Measurements from ENCODE around the gene ZNF254.

The ZNF254 gene

GRCh38 chr19:24051516-24051915 lies 35.5 kb upstream of the ZNF254 start:
- Histone ChIP-seq H4K8ac (ENCODE audit: low read depth, low read length) (no peak overlapping the region), H3K9ac (ENCODE audit: low read length) (no peak overlapping the region), H2BK15ac (replicated peaks; ENCODE audit: low read depth) (no peak overlapping the region), H3K4me1 (ENCODE audit: control insufficient read depth, low read depth, low read length) (no peaks in the 10 kb centered on the region), H3K56ac (ENCODE audit: low read length) (no peak overlapping the region), H2BK120ac (ENCODE audit: low read depth, low read length) (no peak overlapping the region), H3K4me2 (ENCODE audit: low read length) (no peak overlapping the region), H4K5ac (ENCODE audit: low read length) (no peak overlapping the region), H3K23ac (ENCODE audit: low read length) (no peak overlapping the region), H3K79me1 (ENCODE audit: low read length) (peaks cover 2% of the 10 kb centered on the region), H2BK5ac (ENCODE audit: low read length) (no peak overlapping the region), H3K36me3 (ENCODE audit: control insufficient read depth, insufficient read depth, low read length) (peaks cover 17% of the 10 kb centered on the region), H2AK5ac (ENCODE audit: low read length) (no peak overlapping the region), H3K4ac (ENCODE audit: low read depth, low read length) (no peak overlapping the region), H3K27ac (ENCODE audit: low read depth, low read length) (no peak overlapping the region), H3K4me3 (ENCODE audit: low read length) (no peak overlapping the region), H3K79me2 (ENCODE audit: control insufficient read depth, insufficient read depth, low read length) (no peaks in the 10 kb centered on the region), H3K27me3 (ENCODE audit: insufficient read depth, low read length, poor library complexity) (no peaks in the 10 kb centered on the region), H3K18ac (ENCODE audit: low read length) (no peak overlapping the region)
- no peak for DNase-seq
- no CpG with 5 or more reads among the region's 4 CpGs for WGBS (ENCODE audit: extremely low coverage, insufficient coverage, low lambda C conversion rate)

- Histone ChIP-seq H2BK5ac (ENCODE audit: low read length) (no peak overlapping the region), H3K79me2 (ENCODE audit: control insufficient read depth, insufficient read depth, low read length) (no peaks in the 10 kb centered on the region), H3K79me1 (ENCODE audit: low read length) (peaks cover 2% of the 10 kb centered on the region), H4K5ac (ENCODE audit: low read length) (no peak overlapping the region), H3K4me1 (ENCODE audit: control insufficient read depth, low read depth, low read length) (no peaks in the 10 kb centered on the region), H3K56ac (ENCODE audit: low read length) (no peak overlapping the region), H3K27me3 (ENCODE audit: insufficient read depth, low read length, poor library complexity) (no peaks in the 10 kb centered on the region), H2BK15ac (replicated peaks; ENCODE audit: low read depth) (no peak overlapping the region), H3K4me3 (ENCODE audit: low read length) (no peak overlapping the region), H3K4me2 (ENCODE audit: low read length) (no peak overlapping the region), H2AK5ac (ENCODE audit: low read length) (no peak overlapping the region), H3K4ac (ENCODE audit: low read depth, low read length) (no peak overlapping the region), H2BK120ac (ENCODE audit: low read depth, low read length) (no peak overlapping the region), H3K36me3 (ENCODE audit: control insufficient read depth, insufficient read depth, low read length) (peaks cover 17% of the 10 kb centered on the region), H4K8ac (ENCODE audit: low read depth, low read length) (no peak overlapping the region), H3K23ac (ENCODE audit: low read length) (no peak overlapping the region), H3K18ac (ENCODE audit: low read length) (no peak overlapping the region), H3K9ac (ENCODE audit: low read length) (no peak overlapping the region), H3K27ac (ENCODE audit: low read depth, low read length) (no peak overlapping the region)
- DNase-seq: no peak
- WGBS (ENCODE audit: extremely low coverage, insufficient coverage, low lambda C conversion rate): no CpG with 5 or more reads among the region's 3 CpGs
Measured at GRCh38 chr19:24052811-24053210, 34.2 kb upstream of the ZNF254 start.

GRCh38 chr19:24053601-24054000 lies 33.4 kb upstream of the ZNF254 start:
- Histone ChIP-seq H3K23ac (ENCODE audit: low read length) (no peak overlapping the region), H3K27ac (ENCODE audit: low read depth, low read length) (no peak overlapping the region), H3K79me2 (ENCODE audit: control insufficient read depth, insufficient read depth, low read length) (no peaks in the 10 kb centered on the region), H2AK5ac (ENCODE audit: low read length) (no peak overlapping the region), H3K4me2 (ENCODE audit: low read length) (no peak overlapping the region), H3K56ac (ENCODE audit: low read length) (no peak overlapping the region), H4K8ac (ENCODE audit: low read depth, low read length) (no peak overlapping the region), H2BK5ac (ENCODE audit: low read length) (no peak overlapping the region), H2BK120ac (ENCODE audit: low read depth, low read length) (no peak overlapping the region), H3K27me3 (ENCODE audit: insufficient read depth, low read length, poor library complexity) (no peaks in the 10 kb centered on the region), H3K36me3 (ENCODE audit: control insufficient read depth, insufficient read depth, low read length) (peaks cover 17% of the 10 kb centered on the region), H3K4me1 (ENCODE audit: control insufficient read depth, low read depth, low read length) (no peaks in the 10 kb centered on the region), H2BK15ac (replicated peaks; ENCODE audit: low read depth) (no peak overlapping the region), H3K4ac (ENCODE audit: low read depth, low read length) (no peak overlapping the region), H3K9ac (ENCODE audit: low read length) (no peak overlapping the region), H3K18ac (ENCODE audit: low read length) (no peak overlapping the region), H4K5ac (ENCODE audit: low read length) (no peak overlapping the region), H3K4me3 (ENCODE audit: low read length) (no peak overlapping the region), H3K79me1 (ENCODE audit: low read length) (peaks cover 2% of the 10 kb centered on the region)
- no peak for DNase-seq
- WGBS (ENCODE audit: extremely low coverage, insufficient coverage, low lambda C conversion rate): no CpG with 5 or more reads among the region's 4 CpGs

GRCh38 chr19:24054044-24054935 lies 32.7 kb upstream of the ZNF254 start:
- no peak overlapping the region for H3K4me2 ChIP-seq (ENCODE audit: low read length)
- no peak overlapping the region for H3K23ac ChIP-seq (ENCODE audit: low read length)
- no peak for DNase-seq
- no peak overlapping the region for H4K5ac ChIP-seq (ENCODE audit: low read length)
- H3K18ac ChIP-seq (ENCODE audit: low read length): no peak overlapping the region
- H3K4ac ChIP-seq (ENCODE audit: low read depth, low read length): no peak overlapping the region
- H3K36me3 ChIP-seq (ENCODE audit: control insufficient read depth, insufficient read depth, low read length): peaks cover 18% of the 10 kb centered on the region
- no CpG with 5 or more reads among the region's 5 CpGs for WGBS (ENCODE audit: extremely low coverage, insufficient coverage, low lambda C conversion rate)
- no peak overlapping the region for H2BK120ac ChIP-seq (ENCODE audit: low read depth, low read length)
- no peak overlapping the region for H4K8ac ChIP-seq (ENCODE audit: low read depth, low read length)
- H3K9ac ChIP-seq (ENCODE audit: low read length): no peak overlapping the region
- H3K4me3 ChIP-seq (ENCODE audit: low read length): no peak overlapping the region
- H3K56ac ChIP-seq (ENCODE audit: low read length): no peak overlapping the region
- no peak overlapping the region for H2BK15ac ChIP-seq (replicated peaks; ENCODE audit: low read depth)
- no peak overlapping the region for H3K27ac ChIP-seq (ENCODE audit: low read depth, low read length)
- H2BK5ac ChIP-seq (ENCODE audit: low read length): no peak overlapping the region
- H3K79me1 ChIP-seq (ENCODE audit: low read length): peaks cover 2% of the 10 kb centered on the region
- H3K4me1 ChIP-seq (ENCODE audit: control insufficient read depth, low read depth, low read length): no peaks in the 10 kb centered on the region
- no peaks in the 10 kb centered on the region for H3K79me2 ChIP-seq (ENCODE audit: control insufficient read depth, insufficient read depth, low read length)
- no peaks in the 10 kb centered on the region for H3K27me3 ChIP-seq (ENCODE audit: insufficient read depth, low read length, poor library complexity)
- no peak overlapping the region for H2AK5ac ChIP-seq (ENCODE audit: low read length)

- no CpG with 5 or more reads among the region's 3 CpGs for WGBS (ENCODE audit: extremely low coverage, insufficient coverage, low lambda C conversion rate)
Measured at GRCh38 chr19:24055548-24055947, 31.4 kb upstream of the ZNF254 start.

More at GRCh38 chr19:24055548-24055947, 31.4 kb upstream of the ZNF254 start:
- no peak overlapping the region for H2BK120ac ChIP-seq (ENCODE audit: low read depth, low read length)
- no peaks in the 10 kb centered on the region for H3K27me3 ChIP-seq (ENCODE audit: insufficient read depth, low read length, poor library complexity)
- no peak overlapping the region for H3K9ac ChIP-seq (ENCODE audit: low read length)
- H3K18ac ChIP-seq (ENCODE audit: low read length): no peak overlapping the region
- H3K27ac ChIP-seq (ENCODE audit: low read depth, low read length): no peak overlapping the region
- H3K4me3 ChIP-seq (ENCODE audit: low read length): no peak overlapping the region
- no peak overlapping the region for H3K23ac ChIP-seq (ENCODE audit: low read length)
- no peak overlapping the region for H4K5ac ChIP-seq (ENCODE audit: low read length)
- H3K79me2 ChIP-seq (ENCODE audit: control insufficient read depth, insufficient read depth, low read length): no peaks in the 10 kb centered on the region
- H3K4ac ChIP-seq (ENCODE audit: low read depth, low read length): no peak overlapping the region
- H2BK5ac ChIP-seq (ENCODE audit: low read length): no peak overlapping the region
- no peak overlapping the region for H4K8ac ChIP-seq (ENCODE audit: low read depth, low read length)
- peaks cover 20% of the 10 kb centered on the region for H3K36me3 ChIP-seq (ENCODE audit: control insufficient read depth, insufficient read depth, low read length)
- H3K4me1 ChIP-seq (ENCODE audit: control insufficient read depth, low read depth, low read length): no peaks in the 10 kb centered on the region
- no peak for DNase-seq
- H3K79me1 ChIP-seq (ENCODE audit: low read length): peaks cover 2% of the 10 kb centered on the region
- no peak overlapping the region for H2BK15ac ChIP-seq (replicated peaks; ENCODE audit: low read depth)
- H3K56ac ChIP-seq (ENCODE audit: low read length): no peak overlapping the region
- H3K4me2 ChIP-seq (ENCODE audit: low read length): no peak overlapping the region
- no peak overlapping the region for H2AK5ac ChIP-seq (ENCODE audit: low read length)

Measured in mesendoderm (in vitro differentiated cells).